KBM-7 (cell line): ENCODE results near the gene KLHL29.

ENCODE experiments used
- DNase-seq: peaks from one replicate; pipeline ENCODE4 v3.0.0-alpha.2; 2015
- in situ Hi-C: fragments of 300-500 bp; cut with MboI; formaldehyde crosslinking; loops from 2 replicates; pipeline ENCODE4 v1.14.3; 2020; ENCODE audit warnings: low sequenced_read_pairs, low pct_unique_long_range_greater_than_20kb, mixed read lengths

The KLHL29 gene

DNA sequence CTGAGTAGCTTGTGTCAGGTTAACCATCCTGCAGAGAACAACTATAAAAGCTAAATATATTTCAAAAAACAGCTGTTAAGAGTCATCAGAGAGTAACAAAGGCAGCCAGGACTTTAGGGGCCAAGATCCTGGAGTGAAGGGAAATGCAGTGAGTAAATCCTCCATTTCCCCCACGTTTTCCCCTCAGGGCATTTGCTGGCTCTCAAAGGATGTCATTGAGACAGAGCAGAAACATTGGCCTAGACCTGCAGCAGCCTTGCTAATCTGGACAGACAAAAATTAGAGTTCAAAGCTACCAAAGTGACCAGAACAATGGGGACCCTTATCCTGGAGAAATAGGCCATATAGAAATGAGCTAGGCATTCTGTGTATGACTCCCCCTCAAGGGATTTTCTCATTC is 21.1 kb upstream of the KLHL29 start:
- in situ Hi-C loops = no loop called here

GRCh38 chr2:23366720-23367119 is 18.3 kb upstream of the KLHL29 start:
- in situ Hi-C loops = no loop called here
- no peak for DNase-seq

More for the DNA sequence above, 21.1 kb upstream of the KLHL29 start:
- no peak for DNase-seq

GRCh38 chr2:23367760-23368159 is 17.2 kb upstream of the KLHL29 start:
- in situ Hi-C loops = no loop called here
- no peak for DNase-seq

GRCh38 chr2:23373666-23374065 is 11.3 kb upstream of the KLHL29 start:
- DNase-seq = no peak
- in situ Hi-C loops = no loop called here

DNA sequence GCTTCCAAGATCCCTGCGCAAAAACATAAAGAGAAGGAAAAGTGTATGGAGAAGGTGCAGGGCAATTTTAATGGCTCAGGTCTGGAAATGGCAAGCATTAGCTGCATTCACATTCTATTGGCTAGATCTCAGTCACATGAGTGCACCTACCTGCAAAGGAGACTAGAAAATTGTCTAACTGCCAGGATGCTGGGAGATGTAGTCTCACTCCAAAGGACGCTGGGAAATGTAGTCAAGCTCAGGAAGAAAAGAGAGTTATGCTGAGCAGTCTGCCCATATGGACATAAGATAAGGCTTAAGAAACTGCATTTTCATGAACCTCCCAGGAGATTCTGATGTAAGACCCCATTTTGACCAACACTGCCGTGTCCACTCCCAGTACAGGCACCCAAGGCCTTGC is 9.5 kb upstream of the KLHL29 start:
- in situ Hi-C loops = no loop called here
- no peak for DNase-seq

DNA sequence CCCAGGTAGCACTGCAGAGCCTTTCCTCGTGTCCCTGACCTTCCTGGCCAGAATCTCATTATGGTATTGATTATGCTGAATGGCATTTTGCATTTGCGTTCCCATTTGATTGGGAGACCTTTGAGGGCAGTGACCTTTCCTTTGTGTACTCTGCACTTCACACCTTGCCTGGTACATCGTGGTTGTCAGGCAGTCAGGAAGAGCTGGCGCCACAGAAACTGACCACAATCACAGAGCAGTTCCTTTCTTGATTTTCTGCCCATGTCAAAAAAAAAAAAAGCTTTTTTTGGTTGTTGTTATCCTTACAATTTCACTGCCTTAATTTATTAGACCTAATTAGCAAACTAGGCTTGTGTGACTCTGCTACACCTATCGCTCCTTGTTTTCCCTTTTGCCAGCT is 8.9 kb upstream of the KLHL29 start:
- DNase-seq = no peak
- in situ Hi-C loops = no loop called here

- in situ Hi-C loops = no loop called here
- no peak for DNase-seq
These were observed 8.0 kb upstream of the KLHL29 start for GRCh38 chr2:23376972-23377371.

DNA sequence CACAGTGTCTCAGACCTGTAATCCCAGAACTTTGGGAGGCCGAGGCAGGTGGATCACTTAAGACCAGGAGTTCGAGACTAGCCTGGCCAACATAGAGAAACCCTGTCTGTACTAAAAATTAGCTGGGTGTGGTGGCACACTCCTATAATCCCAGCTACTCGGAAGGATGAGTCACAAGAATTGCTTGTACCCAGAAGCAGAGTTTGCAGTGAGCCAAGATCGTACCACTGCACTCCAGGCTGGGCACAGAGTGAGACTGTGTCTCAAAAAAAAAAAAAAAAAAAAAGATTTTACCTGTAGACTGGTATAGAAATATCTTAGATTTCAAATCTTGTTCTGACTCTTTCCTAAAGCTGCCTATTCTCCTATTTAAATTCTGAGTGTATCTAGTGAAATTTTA is 7.2 kb upstream of the KLHL29 start:
- no peak for DNase-seq
- in situ Hi-C loops = no loop called here

DNA sequence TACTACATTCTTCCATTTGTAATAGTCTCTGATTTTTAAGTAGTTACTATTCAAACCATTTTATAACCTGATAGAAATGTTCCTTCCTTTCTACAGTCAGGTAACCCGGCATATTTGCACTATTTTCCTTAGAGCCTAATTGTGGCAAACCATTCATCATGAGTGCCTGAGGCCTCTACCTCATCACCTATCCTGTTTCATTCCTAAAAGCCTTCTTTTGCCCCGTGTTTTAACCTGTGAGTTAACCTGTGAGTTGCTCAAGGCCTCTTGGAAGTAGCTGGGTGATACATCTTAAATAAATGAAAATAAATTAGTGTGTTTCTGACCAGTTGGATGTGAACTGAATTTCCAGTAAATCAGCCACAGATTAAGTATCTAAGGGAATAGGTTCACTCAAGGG is 6.5 kb upstream of the KLHL29 start:
- in situ Hi-C loops = no loop called here
- no peak for DNase-seq

DNA sequence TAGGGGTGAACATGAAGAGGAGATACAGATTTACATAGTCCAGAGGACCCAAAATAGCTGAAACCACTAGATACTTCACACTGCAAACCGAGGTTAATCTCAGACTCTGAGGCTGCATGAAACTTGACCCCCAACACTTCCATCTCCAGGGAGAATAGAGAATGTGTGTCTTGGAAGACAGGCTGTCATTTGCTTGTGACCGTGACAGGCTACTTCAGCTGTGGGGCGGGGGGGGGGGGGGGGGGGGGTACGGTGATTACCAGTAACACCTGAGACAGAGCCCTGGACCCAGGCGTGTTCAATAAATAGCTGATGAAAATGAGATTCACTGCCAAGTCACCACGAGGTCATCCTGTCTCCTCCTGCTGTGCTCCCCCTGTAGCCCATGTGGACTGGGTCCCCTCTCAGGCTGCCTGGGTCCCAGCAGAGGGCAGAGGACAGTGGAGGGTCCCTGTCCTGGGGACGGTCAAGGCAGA is 5.7 kb upstream of the KLHL29 start:
- DNase-seq = no peak
- in situ Hi-C loops = no loop called here

DNA sequence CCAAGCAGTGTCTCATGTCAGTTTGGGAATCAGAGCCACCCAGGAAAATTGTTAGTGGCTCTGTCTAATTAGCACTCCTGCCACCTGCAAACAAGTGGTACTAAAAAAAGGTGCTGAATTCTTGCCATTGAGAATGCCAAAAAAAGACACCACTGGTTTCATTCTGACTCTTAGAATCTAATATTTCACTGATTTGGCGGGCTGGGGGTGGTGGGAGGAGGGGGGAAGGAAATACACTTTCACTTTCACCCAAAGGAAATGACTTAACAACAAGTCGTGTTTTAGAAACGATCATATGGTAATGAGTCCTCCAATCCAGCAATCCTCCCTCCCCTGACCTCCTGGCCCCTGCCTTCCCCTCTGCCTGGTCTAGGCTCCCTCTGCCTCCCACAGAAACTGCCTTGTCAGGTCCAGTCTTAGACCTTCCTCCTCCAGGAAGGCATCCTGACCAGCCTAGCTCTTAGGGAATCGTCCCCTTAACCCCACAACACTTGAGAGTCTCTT is 4.4 kb upstream of the KLHL29 start:
- peak; percentile 19 for DNase-seq
- in situ Hi-C loops = no loop called here

DNA sequence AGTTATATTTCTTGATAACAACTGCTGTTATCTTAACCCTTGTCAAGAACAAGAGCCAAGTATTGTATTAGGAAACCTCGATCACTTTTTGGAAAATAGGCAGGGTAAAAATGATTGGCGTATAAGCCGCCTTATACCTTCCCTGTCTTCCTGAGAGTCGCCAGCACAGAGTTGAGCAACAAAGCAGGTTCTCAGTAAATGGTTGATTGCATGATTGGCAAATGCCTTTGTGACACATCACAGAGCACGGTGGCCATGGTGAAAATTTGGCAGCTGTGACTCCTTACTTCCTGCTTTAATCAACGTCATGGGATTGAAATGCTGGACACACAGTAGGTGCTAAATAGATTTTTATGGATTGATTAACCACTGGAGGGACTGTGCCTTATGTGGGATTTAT is 3.9 kb upstream of the KLHL29 start:
- in situ Hi-C loops = no loop called here
- DNase-seq = peak; percentile 14

DNA sequence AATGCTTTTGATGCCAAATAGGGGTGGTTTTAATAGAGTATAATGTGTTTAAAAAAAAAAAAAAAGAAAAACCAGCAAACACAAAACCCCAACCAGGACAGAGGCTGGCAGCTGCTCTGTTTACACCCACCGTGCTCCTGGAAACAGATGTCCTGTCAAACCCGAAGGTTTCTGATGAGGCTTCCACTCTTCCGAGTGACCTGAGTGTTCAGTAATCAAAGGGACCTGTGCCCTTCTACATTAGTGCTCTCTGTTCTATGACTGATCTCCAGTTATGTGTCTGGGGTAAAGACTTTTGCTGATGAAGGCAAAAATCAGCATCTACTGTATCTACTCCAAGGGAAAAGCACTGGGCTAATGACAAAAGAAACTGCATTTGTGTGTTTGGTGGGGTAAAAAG is 3.5 kb upstream of the KLHL29 start:
- no peak for DNase-seq
- in situ Hi-C loops = no loop called here

DNA sequence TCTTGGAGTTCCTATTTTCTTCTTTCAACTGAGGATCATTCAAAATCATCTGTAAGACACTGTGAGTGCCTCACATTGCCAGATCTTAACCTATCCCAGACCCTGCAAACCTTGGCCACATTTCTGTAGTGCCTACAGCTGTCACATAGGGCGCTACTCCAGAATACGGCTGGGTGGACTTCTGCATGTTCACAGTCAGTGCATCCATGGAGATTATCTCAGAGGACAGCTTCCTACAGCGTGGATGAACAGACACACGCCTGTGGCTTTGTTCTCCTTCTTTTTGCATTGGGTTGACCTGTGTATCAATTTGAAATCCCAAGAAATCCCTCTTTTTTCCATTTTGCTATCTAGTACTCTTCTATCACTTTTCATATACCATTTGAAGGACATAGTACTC is 1.9 kb upstream of the KLHL29 start:
- DNase-seq = no peak
- in situ Hi-C loops = no loop called here

DNA sequence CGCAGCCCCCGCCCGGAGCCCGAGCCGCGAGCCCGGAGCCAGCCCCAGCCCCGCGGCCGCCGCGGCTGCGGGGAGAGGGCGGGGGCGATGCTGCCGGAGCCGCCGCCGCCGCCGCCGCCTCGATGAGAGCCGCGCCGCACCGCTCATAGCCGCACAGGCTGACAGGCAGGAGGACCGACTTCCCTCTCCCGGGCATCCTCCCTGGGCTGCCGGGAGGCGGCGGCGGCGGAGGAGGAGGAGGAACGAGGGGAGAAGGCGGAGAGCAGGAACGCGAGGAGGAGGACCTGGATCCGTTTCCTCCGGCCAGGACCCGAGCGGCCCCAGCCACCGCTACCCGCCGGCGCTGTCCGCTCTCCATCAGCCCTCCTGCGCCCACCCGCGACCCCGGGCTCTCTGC is 370 bp downstream of the KLHL29 start:
- in situ Hi-C loops = no loop called here
- no peak for DNase-seq

DNA sequence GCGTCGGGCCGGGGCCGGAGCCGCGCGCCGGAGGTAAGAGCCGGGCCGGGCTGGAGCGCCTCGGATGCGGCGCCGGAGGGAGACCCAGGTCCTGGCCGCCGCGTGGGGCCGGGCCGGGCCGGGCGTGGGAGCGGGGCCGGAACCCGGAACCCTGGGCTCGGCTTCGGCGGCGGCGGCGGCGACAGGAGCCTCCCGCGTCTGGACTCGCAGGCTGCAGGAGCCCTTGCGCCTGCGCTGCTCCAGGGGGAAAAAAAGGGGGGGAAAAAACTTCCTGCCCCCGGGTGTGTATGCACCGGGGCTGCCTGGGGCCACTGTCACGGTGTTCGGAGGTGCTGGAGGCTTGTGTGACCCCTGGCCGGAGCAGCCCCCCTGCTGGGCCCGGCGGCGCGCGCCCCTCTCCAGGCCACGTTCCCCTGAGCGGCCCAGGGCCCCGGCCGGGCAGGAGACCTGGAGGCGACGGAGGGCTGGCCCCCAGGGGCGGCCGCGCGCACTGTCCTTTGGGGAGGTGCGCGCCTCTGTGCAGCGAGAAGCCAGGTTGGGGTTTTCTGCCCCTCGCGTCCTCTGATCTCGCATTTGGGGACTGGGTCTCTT is 864 bp downstream of the KLHL29 start:
- DNase-seq = no peak
- in situ Hi-C loops = no loop called here

DNA sequence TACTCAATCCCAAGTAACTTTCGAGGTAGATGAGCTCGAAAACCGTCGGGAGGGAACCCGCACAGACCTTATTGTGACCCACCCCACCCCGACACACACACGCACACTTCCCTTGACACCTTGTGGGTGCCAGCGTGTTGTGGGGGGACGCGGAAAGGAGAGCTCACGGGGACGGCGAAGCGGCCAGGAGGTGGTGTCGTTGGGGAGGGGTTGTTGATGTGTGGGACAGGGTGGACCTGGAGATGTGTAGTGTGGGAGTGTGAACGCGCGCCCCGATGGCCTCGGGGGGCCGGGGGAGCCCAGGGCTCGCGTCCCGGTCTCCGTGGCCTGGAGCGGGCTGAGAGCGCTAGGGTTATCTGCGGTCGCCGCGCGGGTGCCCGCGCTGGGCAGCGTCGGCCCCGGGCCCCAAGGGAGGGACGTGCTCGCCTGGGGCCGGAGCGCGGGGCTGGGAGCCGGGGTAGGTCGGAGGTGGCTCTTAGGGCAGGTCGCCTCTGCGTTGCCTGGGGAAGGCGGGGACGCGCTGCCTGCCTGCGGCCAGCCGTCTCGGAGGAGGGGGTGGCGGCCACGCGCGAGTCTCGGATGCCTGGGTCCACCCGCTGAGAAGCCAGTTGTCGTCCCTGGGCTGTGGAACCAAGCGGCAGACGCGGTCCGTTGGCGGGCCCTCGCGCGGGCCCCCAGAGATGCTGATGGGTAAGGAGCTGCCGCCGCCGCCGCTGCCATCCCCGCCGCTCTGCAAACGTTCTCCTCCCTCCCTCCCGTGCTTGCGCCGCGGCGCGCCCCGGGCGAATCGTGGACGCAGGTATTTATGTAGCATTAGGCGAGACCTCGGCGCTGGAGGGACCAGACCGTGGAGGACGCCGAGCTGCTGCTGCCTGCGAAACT is 1.6 kb downstream of the KLHL29 start:
- in situ Hi-C loops = no loop called here

GRCh38 chr2:23387221-23387550 is 2.2 kb downstream of the KLHL29 start:
- in situ Hi-C loops = no loop called here
- DNase-seq = no peak

More for the DNA sequence above, 1.6 kb downstream of the KLHL29 start:
- no peak for DNase-seq

DNA sequence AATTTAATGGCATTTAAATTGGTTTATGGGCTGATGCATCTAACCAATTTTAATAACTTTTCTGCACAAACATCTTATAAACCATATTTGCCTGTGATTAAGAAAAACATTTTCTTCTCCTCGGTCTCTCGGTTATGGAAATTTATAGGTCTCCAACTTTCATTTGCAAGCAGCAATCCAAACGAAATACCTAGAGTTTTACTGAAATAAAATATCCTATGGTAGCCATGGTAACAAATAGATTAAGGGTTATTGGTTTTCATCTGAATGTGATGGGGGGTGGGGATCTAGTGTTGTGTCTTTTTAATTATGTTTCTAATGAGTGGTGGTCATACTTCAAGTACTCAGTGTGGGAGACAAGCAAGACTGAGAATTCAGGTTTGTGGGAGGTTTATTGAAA is 2.9 kb downstream of the KLHL29 start:
- no peak for DNase-seq
- in situ Hi-C loops = no loop called here

- in situ Hi-C loops = no loop called here
These were observed 3.3 kb downstream of the KLHL29 start for GRCh38 chr2:23388294-23388693.

More at GRCh38 chr2:23388294-23388693, 3.3 kb downstream of the KLHL29 start:
- DNase-seq = no peak
